Occipital lobe (tissue), 2 donors: ENCODE results near the gene DOCK2. TPM values are rescaled to one million over a fixed set of nuclear protein-coding genes. Genes with fewer than 3 reads are reported as not detected.
"Not testable (repeated sequence)": the region's sequence is repeated elsewhere in the genome, so short reads cannot be mapped to it uniquely, and the experiment has no call there.

ENCODE experiments used
- DNase-seq: peaks from one replicate; lab custom pipeline; 2025; lab: John Stamatoyannopoulos, UW
- total RNA-seq: library from RNA; depleted of rRNA; stranded (reverse); fragments of >200 nt; gene quantifications from one replicate; pipeline ENCODE4 v1.2.3, GENCODE V29; 2014

Gene DOCK2
- 6.4 TPM for total RNA-seq

DNA sequence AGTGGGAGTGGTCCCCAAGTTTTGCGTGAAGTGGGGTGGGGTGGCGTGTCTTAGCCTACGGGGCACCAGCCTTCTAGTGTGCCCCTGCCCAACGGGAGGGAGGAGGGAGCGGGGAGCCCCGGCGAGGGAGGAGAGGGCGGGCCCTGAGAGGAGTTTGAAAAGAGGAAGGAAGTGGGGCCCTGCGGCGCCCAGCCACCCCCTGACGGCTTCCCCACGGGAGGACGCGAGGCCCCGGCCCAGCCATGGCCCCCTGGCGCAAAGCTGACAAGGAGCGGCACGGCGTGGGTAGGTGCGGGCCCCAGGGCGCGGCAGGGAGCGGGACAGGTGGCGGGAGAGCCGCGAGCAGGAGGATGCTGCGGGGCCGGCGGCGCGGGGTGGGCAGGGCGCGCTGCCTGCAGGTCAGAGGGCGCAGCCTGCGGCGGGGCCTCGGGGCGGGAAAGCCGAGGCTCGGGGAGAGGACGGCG is at the start of gene DOCK2:
DOCK2 (plus strand) TSS at position 191 of the 464 bp plus-strand sequence; CDS start at position 243, 52 bp downstream.
- DNase-seq, result no peak

DNA sequence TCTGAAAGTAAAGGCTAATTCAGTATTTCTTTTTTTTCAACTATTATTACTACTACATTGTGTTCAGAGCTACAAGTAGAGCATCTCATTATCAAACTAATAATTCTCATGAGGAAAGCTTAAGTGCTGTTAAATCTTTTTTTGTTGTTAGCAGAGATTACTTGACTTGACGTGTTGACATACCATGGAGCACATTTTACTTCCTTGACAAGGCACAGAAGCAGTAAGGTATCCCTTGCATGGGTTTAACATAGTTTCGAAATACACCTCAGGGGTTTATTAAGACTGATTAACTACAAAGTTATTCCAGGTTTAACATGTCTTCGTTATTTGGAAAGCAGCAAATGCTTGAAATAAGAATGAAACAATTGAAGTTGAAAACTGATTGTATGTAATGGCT is 46.5 kb upstream of the DOCK2 start:
- DNase-seq, result no peak

DNA sequence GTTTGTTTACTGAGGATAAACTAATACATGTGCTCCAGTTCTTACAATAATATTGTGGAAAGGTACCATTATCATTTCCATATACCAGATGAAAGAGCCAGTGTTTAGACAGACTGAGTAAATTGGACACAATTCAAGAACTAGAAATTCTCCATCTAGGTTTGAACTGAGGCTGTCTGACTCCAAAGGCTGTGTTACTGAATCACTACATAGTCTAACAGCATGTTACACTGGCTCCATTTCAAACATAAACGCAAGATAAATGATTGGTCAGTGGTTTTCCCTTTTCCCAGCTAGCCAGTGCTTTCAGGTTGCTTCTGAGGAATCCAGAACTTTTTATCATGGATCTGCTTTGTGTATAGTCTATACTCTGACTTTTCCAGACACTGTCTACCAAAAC is 45.4 kb upstream of the DOCK2 start:
- no peak for DNase-seq

DNA sequence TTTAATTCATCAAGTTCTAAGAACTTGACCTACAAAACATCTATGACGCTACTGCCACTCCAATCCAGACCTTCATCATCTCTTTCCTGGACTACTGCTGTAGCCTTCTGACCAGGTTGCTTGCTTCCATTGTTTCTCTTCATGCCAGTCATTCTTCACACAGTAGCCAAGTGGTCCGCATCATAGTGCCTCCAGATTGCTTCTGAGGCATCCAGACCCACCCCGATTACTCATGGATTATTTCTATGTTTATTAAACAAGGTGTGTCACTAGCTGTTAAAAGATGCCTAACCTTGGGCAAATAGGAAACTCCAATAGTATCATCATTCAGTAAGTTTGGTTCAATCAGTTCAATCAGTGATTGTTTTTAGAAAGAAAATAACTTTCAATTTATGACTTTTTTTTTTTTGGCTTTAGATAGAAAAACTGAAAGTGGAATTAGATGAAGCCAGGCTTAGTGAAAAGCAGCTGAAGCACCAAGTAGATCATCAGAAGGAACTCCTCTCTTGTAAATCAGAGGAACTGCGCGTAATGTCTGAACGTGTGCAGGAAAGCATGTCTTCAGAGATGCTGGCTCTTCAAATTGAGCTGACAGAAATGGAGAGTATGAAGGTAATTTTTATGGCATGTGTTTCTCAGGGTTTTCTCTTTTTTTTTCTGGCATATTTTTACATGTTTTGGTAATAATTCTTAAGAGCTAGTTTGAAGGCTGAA is 44.0 kb upstream of the DOCK2 start:
- no peak for DNase-seq

DNA sequence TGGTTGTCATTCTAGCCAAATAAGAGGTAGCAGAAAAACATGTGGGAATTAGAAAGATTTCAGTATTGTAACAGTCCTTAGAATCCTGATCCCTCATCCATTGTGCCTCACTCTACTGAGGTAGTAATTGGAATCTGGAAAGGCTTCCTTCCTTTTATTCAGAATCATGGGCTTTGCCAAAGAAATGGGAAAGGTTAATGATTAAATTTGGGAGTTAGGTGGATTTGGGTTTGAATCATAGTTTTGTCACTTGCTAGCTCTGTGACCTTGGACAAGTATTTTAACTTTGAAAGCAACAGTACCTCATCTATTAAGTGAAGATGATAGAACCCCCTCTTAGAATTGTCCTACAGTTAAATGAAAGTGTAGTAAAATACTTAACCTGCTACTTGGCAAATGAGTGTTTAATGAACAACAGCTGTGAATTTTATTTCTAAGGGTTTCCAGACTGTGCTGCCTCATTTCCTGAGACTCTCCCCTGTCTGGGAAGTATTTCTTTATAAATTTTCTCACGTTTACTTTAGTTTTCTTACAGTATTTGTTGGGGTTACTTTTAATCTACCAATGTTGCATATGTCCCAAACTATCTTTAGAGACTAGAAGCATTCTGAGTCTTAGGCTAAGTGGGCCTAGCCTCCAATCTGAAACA is 41.8 kb upstream of the DOCK2 start:
- no peak for DNase-seq

DNA sequence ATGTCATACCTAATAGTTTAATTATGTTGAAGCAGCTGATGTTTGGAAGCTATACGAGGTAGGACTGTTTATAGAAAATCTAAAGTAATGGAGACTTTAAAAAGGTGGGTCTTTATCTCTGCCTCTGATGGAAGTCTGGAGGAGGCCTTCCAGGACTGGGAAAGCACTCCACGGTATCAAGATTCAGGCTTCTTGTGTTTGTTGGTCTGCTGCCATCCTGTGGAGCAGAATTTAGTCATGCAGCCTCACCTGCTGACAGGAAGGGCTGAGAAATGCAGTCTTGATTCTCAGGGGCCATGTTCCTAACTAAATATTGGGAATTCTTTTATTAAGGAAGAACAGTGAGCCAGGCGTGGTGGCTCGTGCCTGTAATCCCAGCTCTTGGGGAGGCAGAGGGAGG is 37.6 kb upstream of the DOCK2 start:
- DNase-seq, result no peak

DNA sequence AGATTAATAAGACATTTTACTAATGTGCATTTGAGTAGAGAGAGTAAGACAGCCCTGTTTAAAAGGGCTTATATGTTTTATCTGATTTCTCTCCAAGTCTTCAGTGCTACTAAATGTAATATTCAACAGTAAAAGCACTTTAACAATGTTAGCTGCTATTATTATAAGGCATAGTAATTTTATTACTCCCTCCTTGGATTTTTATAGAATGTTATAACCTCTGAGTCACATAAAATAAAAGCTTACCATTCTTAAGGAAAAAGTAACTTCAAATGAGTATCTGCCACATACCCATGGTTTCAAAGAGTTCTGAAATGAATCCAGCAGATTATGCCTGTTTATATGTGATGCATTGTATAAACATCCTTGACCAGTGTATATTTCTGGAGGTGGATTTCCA is 34.5 kb upstream of the DOCK2 start:
- DNase-seq, result no peak

DNA sequence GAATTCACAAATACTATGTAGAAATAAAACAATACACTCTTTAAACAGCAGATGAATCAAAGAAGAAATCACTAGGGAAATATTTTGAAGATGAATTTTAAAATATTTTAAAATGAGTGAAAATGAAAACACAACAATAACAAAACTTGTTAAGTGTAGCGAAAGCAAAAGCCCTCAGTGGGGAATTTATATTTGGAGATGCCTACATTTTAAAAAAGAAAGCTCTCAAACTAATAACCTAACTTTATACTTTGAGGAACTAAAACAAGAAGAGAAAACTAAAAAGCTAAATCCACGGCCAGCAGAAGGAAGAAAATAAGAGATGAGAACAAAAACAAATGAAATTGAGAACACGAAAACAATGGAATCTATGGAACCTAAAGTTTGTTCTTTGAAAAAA is 30.8 kb upstream of the DOCK2 start:
- DNase-seq, result no peak

DNA sequence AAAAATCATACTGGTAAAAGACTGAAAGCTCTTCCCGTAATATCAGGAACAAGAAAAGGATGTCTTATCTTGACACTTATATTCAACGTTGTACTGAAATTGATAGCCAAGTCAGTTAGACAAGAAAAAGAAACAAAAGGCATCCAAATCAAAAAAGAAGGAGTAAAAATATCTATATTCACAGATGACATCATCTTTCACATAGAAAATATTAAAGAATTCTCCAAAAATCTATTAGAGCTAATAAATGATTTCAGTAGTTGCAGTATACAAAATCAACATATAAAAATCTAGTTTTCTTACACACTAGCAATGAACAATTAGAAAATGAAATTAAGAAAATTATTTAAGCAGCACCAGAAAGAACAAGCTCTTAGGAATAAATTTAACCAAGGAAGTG is 29.2 kb upstream of the DOCK2 start:
- no peak for DNase-seq

DNA sequence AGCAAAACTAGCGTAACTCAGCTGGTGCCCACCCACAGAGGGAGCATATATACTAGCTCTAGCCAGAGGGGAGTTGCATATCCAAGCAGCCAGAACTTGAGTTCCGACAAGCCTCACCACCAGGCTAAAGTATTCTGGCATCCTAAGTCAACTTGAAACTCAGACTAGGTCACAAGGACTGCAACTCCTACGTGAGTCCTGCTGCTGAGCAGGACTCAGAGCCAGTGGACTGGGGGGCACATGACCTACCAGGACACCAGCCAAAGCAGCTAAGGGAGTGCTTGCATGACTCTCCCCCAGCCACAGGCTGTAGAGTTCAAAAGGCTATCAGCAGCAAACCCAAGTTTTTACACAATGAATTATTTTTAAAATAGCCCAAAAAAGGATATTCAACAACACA is 27.4 kb upstream of the DOCK2 start:
- DNase-seq, result no peak

DNA sequence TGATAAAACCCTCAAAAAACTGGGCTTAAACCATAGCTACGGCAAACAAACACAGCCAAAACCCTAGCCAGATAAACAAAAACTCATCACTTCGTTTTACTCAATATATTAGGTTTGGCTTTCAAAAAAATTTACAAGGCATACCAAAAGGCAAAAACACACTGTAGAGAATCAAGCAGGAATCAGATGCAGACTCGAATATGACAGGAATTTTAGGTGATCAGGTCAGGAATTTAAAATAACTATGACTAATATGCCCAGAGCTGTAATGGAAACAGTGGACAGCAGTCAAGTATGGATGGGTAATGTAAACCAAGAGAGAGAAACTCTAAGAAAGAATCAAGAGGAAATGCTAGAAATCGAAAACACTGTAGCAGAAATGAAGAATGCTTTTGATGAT is 26.5 kb upstream of the DOCK2 start:
- DNase-seq, result no peak

DNA sequence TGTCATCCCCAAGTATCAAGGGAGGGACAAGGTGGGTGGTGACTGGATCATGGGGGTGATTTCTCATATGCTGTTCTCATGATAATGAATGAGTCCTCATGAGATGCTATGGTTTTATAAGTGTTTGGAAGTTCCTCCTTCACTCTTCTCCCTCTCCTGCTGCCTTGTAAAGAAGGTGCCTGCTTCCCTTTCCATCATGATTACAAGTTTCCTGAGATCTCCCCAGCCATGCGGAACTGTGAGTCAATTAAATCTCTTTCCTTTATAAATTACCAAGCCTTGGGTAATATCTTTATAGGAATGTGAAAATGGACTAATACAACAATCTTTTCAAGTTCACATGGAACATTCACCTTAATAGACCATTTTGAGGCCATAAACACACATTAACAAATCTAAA is 21.5 kb upstream of the DOCK2 start:
- no peak for DNase-seq

DNA sequence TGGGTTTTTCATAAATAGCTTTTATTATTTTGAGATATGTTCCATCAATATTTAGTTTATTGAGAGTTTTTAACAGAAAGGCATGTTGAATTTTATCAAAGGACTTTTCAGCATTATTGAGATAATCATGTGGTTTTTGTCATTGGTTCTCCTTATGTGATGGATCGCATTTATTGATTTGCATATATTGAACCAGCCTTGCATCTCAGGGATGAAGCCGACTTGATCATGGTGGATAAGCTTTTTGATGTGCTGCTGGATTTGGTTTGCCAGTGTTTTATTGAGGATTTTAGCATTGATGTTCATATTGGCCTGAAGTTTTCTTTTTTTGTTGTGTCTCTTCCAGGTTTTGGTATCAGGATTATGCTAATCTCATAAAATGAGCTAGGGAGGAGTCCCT is 12.8 kb upstream of the DOCK2 start:
- DNase-seq, result not testable (repeated sequence)

DNA sequence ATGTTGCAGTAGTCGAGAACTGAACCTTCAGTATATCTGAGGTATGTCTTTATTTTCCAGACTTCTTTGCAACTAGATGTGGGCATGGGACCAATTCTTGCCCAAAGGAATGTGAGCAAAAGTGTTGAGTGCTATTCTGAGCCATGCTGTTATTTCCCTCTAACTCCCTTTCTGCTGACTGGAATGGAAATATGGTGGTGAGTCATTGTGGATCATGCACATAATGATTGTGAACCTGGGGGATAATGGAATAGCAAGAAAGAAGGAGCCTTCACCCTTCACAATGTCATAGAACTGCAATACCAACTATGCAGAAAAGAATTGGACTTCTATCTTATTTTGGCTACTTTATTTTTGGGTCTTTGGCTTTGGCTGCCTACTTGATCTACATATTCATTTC is 10.3 kb upstream of the DOCK2 start:
- DNase-seq, result no peak

DNA sequence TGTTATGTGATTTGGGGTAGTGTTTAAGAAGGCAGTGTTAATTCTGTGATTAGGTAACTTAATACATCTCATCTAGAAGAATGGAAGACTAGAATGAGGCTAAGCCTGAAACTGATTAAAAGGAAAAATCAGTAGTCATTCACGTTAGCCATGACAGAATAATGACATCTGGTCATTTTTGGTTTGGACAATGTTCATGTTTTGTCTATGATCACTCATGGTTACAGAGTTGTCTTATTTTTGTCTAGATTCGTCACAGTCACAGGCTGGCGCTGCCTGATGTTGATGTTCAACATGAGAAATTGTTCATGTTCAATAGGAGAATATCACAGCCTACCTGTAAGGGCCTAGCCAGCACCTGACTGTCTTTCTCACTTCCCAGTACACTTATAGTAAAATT is 9.5 kb upstream of the DOCK2 start:
- DNase-seq, result no peak

DNA sequence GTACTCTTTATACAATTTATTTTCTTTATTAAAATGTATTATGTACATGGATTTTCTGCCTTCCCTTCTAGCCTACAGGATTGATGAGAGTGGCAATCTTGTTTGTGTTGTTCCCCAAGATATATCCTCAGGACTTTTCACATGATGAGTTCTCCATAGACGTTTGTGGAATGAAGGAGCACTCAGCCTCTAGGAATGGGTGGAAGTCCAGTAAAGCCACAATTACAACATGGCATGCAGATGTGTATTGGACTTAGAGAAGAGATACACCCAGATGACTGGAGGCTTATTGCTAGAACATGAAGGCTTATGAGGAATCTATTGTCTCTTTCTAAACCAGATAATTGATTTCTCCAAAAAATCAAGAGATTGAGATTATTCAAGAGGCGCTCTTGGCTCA is 8.2 kb upstream of the DOCK2 start:
- no peak for DNase-seq

DNA sequence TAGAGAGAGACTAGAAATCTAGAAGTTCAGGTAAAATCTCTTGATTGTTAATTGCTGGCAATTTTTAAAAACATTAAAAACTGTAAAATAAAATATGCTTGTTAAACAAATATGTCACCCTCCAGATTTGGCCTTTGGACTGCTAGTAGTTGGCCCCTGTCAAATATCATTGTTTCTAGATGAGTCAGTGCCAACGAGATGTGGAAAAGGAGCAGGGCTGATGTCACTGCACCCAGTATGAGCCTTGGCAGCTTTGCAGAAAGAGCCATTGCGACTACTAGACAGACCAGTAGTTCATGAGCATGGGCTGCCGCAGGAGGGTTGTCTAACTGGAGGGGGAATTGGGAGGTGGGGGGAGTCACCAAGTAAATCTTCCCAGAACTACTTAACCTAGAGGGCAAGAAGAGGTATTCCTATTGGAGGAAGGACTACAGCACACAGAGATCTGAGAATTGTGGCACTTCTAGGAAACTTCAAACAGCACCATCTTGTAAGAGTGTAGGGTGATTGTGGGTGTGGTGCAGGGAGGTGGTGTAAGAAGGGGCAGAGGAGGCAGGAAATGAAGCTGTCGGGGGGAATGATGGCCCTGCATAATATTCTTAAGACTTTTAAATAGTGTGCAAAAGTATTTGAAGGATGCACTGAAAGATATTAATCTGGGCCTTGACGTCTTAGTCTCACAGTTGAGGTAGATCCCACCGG is 7.1 kb upstream of the DOCK2 start:
- no peak for DNase-seq

DNA sequence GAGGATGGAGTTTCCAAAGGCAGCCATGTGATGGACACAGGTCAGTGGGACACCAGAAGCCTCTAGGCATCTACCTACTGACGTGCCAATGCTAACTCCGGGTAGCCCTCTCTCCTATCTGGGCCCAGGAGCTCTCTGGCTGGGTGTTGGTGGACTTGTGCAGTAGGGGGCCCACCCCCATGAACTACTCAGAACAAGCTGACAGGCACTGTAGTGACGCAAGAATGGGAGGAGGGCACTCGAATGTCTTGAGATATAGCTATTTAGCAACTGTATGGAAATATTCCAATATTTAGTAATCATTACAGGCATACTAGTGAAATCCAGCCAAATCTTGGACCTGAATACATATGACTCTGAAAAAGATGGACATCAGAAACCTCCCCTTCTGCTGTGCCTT is 5.7 kb upstream of the DOCK2 start:
- no peak for DNase-seq

DNA sequence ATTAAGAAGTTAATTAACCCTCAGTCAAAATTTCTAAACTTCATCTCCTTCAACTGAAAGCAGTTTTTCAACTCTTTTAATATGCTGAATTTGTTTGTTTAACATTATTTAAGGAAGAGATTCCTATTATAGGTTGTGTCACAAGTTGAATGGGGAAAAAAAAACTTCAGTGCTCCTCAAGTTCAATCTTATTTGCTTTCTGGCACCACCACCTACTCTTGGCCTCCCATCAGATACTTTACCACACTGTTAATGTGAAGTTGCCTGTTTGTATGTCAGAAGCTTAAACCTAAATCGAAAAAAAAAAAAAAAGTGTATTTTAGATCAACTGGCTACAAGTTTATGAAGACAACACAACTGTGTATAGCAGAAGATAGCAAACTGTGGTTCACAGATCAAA is 4.1 kb upstream of the DOCK2 start:
- no peak for DNase-seq

DNA sequence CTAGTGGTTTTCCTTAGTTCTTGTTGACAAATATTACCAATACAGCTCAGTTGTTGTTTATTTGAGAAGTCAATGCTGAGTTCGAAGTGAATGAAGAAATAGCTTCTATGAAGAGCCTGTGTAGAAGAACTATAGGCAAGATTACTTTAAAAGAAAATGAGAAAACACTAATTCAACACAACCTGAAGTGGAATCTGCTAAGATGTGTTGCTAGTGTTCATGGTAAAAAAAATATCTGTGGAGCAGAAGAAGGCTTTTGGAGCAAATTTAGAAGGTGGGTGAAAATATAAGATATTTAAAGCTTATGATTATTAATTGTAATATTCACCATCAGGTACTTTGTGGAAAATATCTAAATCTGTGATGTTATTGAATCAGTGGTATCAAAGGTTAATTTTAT is 2.5 kb upstream of the DOCK2 start:
- DNase-seq, result no peak

DNA sequence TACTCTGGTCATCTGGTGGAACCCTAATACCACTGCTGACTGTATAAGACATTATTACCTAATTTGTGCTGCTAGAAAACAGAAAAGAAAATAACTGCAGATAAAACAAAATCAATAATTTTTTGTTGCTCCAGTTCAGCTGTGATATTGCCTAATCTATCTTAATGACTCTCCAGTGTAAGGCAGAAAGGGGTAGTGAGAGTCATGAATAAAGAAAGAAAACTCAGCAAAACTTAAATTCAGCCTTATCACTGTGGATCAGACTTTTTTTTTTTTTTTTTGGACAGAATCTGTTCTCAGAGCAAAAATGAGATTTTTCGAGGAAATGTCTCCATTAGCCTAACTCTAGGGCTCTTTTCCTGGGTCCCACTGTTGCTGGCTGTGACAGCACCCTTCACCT is 1.1 kb upstream of the DOCK2 start:
- DNase-seq, result no peak

DNA sequence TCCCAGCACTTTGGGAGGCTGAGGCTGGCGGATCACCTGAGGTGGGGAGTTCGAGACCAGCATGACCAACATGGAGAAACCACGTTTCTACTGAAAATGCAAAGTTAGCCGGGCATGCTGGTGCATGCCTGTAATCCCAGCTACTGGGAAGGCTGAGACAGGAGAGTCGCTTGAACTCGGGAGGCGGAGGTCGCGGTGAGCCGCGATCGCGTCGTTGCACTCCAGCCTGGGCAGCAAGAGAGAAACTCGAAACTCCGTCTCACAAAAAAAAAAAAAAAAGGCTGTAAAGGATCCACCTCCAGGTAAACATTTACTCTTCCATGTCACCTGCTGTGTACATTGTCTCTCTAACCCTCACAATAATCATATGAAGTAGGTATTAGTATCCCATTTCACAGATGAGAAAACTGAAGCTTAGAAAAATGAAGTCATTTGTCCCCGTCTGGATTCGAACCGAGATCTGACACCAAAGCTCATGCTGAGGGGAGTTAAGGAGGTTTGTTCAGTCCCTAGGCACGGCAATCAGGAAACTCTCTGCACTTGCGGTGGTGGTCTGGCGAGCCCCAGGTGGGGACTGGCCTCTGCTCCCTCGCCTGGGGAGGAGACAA is 494 bp upstream of the DOCK2 start:
- DNase-seq, result no peak
